Measurements from ENCODE around the gene SPTBN4.

Gene SPTBN4

GRCh38 chr19:40469011-40469410 is 2.2 kb downstream of the SPTBN4 start:
- no peak overlapping the region for H2AFZ ChIP-seq (ENCODE audit: low read length)
- H3K36me3 ChIP-seq (replicated peaks; ENCODE audit: insufficient read depth, low read length) = no peaks in the 10 kb centered on the region
- H3K9ac ChIP-seq (ENCODE audit: low read length) = no peak overlapping the region
- H3K27me3 ChIP-seq (replicated peaks; ENCODE audit: insufficient read depth, low read length) = peaks cover 13% of the 10 kb centered on the region
- no peaks in the 10 kb centered on the region for H3K9me3 ChIP-seq (replicated peaks; ENCODE audit: insufficient read depth, low read length)
- no peaks in the 10 kb centered on the region for H3K79me2 ChIP-seq (ENCODE audit: low read length)
- no peak overlapping the region for H3K27ac ChIP-seq (ENCODE audit: low read length)
- no peaks in the 10 kb centered on the region for H4K20me1 ChIP-seq (ENCODE audit: insufficient read depth, low read length)
- no peak for TF ChIP-seq EZH2phosphoT487 (IDR thresholded peaks at IDR 0.05; ENCODE audit: low read length)
- no peak for TF ChIP-seq CTCF (IDR thresholded peaks at IDR 0.05; ENCODE audit: low read length)
- no peak for TF ChIP-seq EZH2 (optimal IDR thresholded peaks at IDR 0.05; ENCODE audit: low read depth, low read length)
- H3K9me2 ChIP-seq (replicated peaks; ENCODE audit: insufficient read depth, low read length) = no peaks in the 10 kb centered on the region
- peaks cover 15% of the 10 kb centered on the region for H3K4me1 ChIP-seq (ENCODE audit: low read length)
- no peak for DNase-seq
- H3K4me2 ChIP-seq (ENCODE audit: low read depth, low read length) = no peak overlapping the region
- 0 out of 2 replicates have a peak, but pooled peaks cover 3% of the 10 kb centered on the region for H3F3A ChIP-seq (ENCODE audit: insufficient read depth, low read length)
- no peak overlapping the region for H3K4me3 ChIP-seq (ENCODE audit: low read length)

GRCh38 chr19:40471111-40471510 is 4.3 kb downstream of the SPTBN4 start:
- peaks cover 7% of the 10 kb centered on the region; the same call in 1 of the 2 replicates for H3K4me1 ChIP-seq (ENCODE audit: low read length)
- no peak overlapping the region for H3K27ac ChIP-seq (ENCODE audit: low read length)
- H3K4me3 ChIP-seq (ENCODE audit: low read length) = no peak overlapping the region
- H3F3A ChIP-seq (ENCODE audit: insufficient read depth, low read length) = no peaks in the 10 kb centered on the region
- DNase-seq = no peak
- H3K27me3 ChIP-seq (replicated peaks; ENCODE audit: insufficient read depth, low read length) = peaks cover 13% of the 10 kb centered on the region
- no peaks in the 10 kb centered on the region for H3K9me3 ChIP-seq (replicated peaks; ENCODE audit: insufficient read depth, low read length)
- no peaks in the 10 kb centered on the region for H3K79me2 ChIP-seq (ENCODE audit: low read length)
- H3K9ac ChIP-seq (ENCODE audit: low read length) = no peak overlapping the region
- H4K20me1 ChIP-seq (ENCODE audit: insufficient read depth, low read length) = no peaks in the 10 kb centered on the region
- TF ChIP-seq EZH2phosphoT487 (IDR thresholded peaks at IDR 0.05; ENCODE audit: low read length) (no peak), CTCF (IDR thresholded peaks at IDR 0.05; ENCODE audit: low read length) (no peak), EZH2 (optimal IDR thresholded peaks at IDR 0.05; ENCODE audit: low read depth, low read length) (no peak)
- H3K4me2 ChIP-seq (ENCODE audit: low read depth, low read length) = no peak overlapping the region
- H3K36me3 ChIP-seq (replicated peaks; ENCODE audit: insufficient read depth, low read length) = no peaks in the 10 kb centered on the region
- H2AFZ ChIP-seq (ENCODE audit: low read length) = no peak overlapping the region
- no peaks in the 10 kb centered on the region for H3K9me2 ChIP-seq (replicated peaks; ENCODE audit: insufficient read depth, low read length)

DNA sequence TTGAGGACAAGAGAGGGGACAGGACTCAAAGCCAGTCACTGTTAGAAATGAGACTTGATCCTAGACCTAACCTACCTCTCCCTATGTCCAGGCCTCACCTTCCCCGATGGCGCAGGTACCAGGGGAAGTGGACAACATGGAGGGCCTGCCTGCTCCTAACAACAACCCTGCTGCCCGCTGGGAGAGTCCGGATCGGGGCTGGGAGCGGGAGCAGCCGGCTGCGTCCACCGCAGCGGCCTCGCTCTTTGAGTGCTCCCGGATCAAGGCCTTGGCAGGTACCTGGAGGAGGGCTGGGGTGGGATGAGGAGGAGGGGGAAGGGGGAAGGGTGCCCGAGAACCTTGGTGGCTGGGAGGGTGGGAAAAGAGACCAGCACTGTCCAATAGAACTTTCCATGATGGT is 5.7 kb downstream of the SPTBN4 start:
- H3K9ac ChIP-seq (ENCODE audit: low read length) = no peak overlapping the region
- H3K4me3 ChIP-seq (ENCODE audit: low read length) = no peak overlapping the region
- H3K9me3 ChIP-seq (replicated peaks; ENCODE audit: insufficient read depth, low read length) = no peaks in the 10 kb centered on the region
- DNase-seq = no peak
- H4K20me1 ChIP-seq (ENCODE audit: insufficient read depth, low read length) = no peaks in the 10 kb centered on the region
- no peak overlapping the region for H2AFZ ChIP-seq (ENCODE audit: low read length)
- H3K79me2 ChIP-seq (ENCODE audit: low read length) = no peaks in the 10 kb centered on the region
- TF ChIP-seq CTCF (IDR thresholded peaks at IDR 0.05; ENCODE audit: low read length) = no peak
- TF ChIP-seq EZH2 (optimal IDR thresholded peaks at IDR 0.05; ENCODE audit: low read depth, low read length) = no peak
- H3K36me3 ChIP-seq (replicated peaks; ENCODE audit: insufficient read depth, low read length) = no peaks in the 10 kb centered on the region
- peaks cover 6% of the 10 kb centered on the region for H3K27me3 ChIP-seq (replicated peaks; ENCODE audit: insufficient read depth, low read length)
- H3F3A ChIP-seq (ENCODE audit: insufficient read depth, low read length) = no peaks in the 10 kb centered on the region
- no peak overlapping the region for H3K27ac ChIP-seq (ENCODE audit: low read length)
- no peaks in the 10 kb centered on the region for H3K9me2 ChIP-seq (replicated peaks; ENCODE audit: insufficient read depth, low read length)
- no peak overlapping the region for H3K4me2 ChIP-seq (ENCODE audit: low read depth, low read length)
- H3K4me1 ChIP-seq (ENCODE audit: low read length) = no peaks in the 10 kb centered on the region

Measured in MM.1S (cell line).